GM12878 (cell line): ENCODE measurements around the gene ATXN8OS. TPM values are rescaled to one million over a fixed set of nuclear protein-coding genes. Genes with fewer than 3 reads are reported as not detected.
"Not testable (repeated sequence)": the region's sequence is repeated elsewhere in the genome, so short reads cannot be mapped to it uniquely, and the experiment has no call there.

Experiments used
- ATAC-seq: fragments of 200-7000 bp; cut with Tn5 transposase; 3 replicates; pipeline ENCODE4 v1.9.1; 2020; ENCODE audit warnings: mild to moderate bottlenecking, moderate library complexity
- BruUV-seq: library from RNA; stranded (reverse); fragments of 400-500 nt; replicated peaks from 2 replicates; lab custom pipeline; 2021; lab: Mats Ljungman, UMichigan
- CTCF ChIA-PET: fragments of 300-600 bp; sonication (Branson Sonifier 250); formaldehyde crosslinking; extraction: SDS; loops from one replicate; lab custom pipeline; 2021; ENCODE audit warnings: inconsistent platforms; lab: Yijun Ruan, JAX
- POLR2A ChIA-PET: fragments of 350-600 bp; formaldehyde crosslinking; extraction: SDS; loops from one replicate; lab custom pipeline; 2021; ENCODE audit warnings: inconsistent platforms; lab: Charles Lee
- RAD21 ChIA-PET: fragments of 300-600 bp; sonication (Branson Sonifier 250); formaldehyde crosslinking; loops from one replicate; lab custom pipeline; 2023; ENCODE audit warnings: antibody characterized with exemption; ENCODE audit not compliant: unreplicated experiment; lab: Charles Lee
- SMC1A ChIA-PET: fragments of 300-600 bp; sonication (Branson Sonifier 250); formaldehyde crosslinking; loops from one replicate; lab custom pipeline; 2023; ENCODE audit not compliant: unreplicated experiment, uncharacterized antibody; lab: Charles Lee
- DNase-seq: peaks from one replicate; pipeline ENCODE4 v3.0.0-alpha.2; 2011; ENCODE audit warnings: low read depth, low spot score
- FAIRE-seq: peaks from 3 replicates; lab custom pipeline; 2011; peaks lifted over from hg19 to GRCh38; lab: Jason Lieb, UNC
- H2AFZ ChIP-seq: 2 replicates; pipeline ENCODE4 v1.6.0; 2011; ENCODE audit warnings: low read depth, low read length, control low read depth; ENCODE audit not compliant: control insufficient read depth
- H3K27ac ChIP-seq: 2 replicates; pipeline ENCODE4 v1.5.1; 2011; ENCODE audit warnings: control low read depth; ENCODE audit not compliant: control insufficient read depth, insufficient read depth
- H3K27me3 ChIP-seq, 2 experiments: replicated peaks in 1 of 2; 2 replicates each; pipeline versions ENCODE4 v1.6.0 to v1.6.1; 2011; ENCODE audit warnings: low read length in 1 of 2; ENCODE audit not compliant: control insufficient read depth in 2 of 2, insufficient read depth in 2 of 2
- H3K36me3 ChIP-seq, 2 experiments: 2 replicates each; pipeline ENCODE4 v1.5.1; 2011; ENCODE audit warnings: low read length in 1 of 2; ENCODE audit not compliant: control insufficient read depth in 2 of 2, insufficient read depth in 2 of 2
- H3K4me1 ChIP-seq: 2 replicates; pipeline ENCODE4 v1.6.1; 2011; ENCODE audit warnings: mild to moderate bottlenecking, low read length, moderate library complexity, mixed read lengths; ENCODE audit not compliant: control insufficient read depth, insufficient read depth
- H3K4me2 ChIP-seq: 2 replicates; pipeline ENCODE4 v1.6.0; 2011; ENCODE audit warnings: control low read depth; ENCODE audit not compliant: control insufficient read depth, insufficient read depth
- H3K4me3 ChIP-seq: fragments of 200-600 bp; sonication (generic); 2 replicates; pipeline ENCODE4 v1.5.1; 2016
- H3K79me2 ChIP-seq: 2 replicates; pipeline ENCODE4 v1.6.0; 2011; ENCODE audit warnings: low read length; ENCODE audit not compliant: control insufficient read depth, insufficient read depth
- H3K9ac ChIP-seq: 2 replicates; pipeline ENCODE4 v1.8.0; 2011; ENCODE audit warnings: low read length, control low read depth, mixed read lengths; ENCODE audit not compliant: control insufficient read depth, insufficient read depth
- H3K9me3 ChIP-seq: replicated peaks from 3 replicates; pipeline ENCODE4 v1.5.1; 2011; ENCODE audit warnings: mild to moderate bottlenecking, low read length; ENCODE audit not compliant: control insufficient read depth, insufficient read depth
- H4K20me1 ChIP-seq: 2 replicates; pipeline ENCODE4 v1.6.0; 2011; ENCODE audit not compliant: control insufficient read depth, insufficient read depth
- ATF7 ChIP-seq: fragments of 450-650 bp; IDR thresholded peaks from 2 replicates; pipeline ENCODE4 v1.6.1; 2016; ENCODE audit warnings: low read depth, mild to moderate bottlenecking
- ZNF274 ChIP-seq: IDR thresholded peaks from one replicate; pipeline ENCODE4 v1.8.0; 2011; ENCODE audit not compliant: insufficient read length, insufficient read depth
- WGBS: methylation state at CpG from one replicate; pipeline ENCODE4 v1.1.6; 2016; ENCODE audit warnings: low lambda C conversion rate; ENCODE audit not compliant: insufficient replicate concordance, insufficient coverage; ENCODE audit errors: missing lambda C conversion rate; 5-methylcytosine and 5-hydroxymethylcytosine counted together
- in situ Hi-C: fragments of 300-500 bp; cut with MboI; formaldehyde crosslinking; loops from 9 replicates; pipeline ENCODE4 v1.14.3; 2018; ENCODE audit warnings: mixed read lengths
- intact Hi-C: fragments of 100-400 bp; cut with micrococcal nuclease; formaldehyde crosslinking; loops from one replicate; pipeline ENCODE4 v1.14.2; 2022; ENCODE audit not compliant: unreplicated experiment
- polyA plus RNA-seq, 11 experiments: library from polyadenylated mRNA; depleted of rRNA in 4 of 11; unstranded in 6 of 11; stranded (reverse) in 5 of 11; fragments of >200 nt; fragmentation: Nextera tagmentation in 4 of 11; fragmentation: Illumina TruSeq in 1 of 11; extraction: Ambion mirVana in 4 of 11; extraction: Trizol in 1 of 11; gene quantifications; 1 replicate in 1 of 11; 2 replicates in 10 of 11; pipeline versions ENCODE4 v1.2.1 to v1.2.3, GENCODE V29; 2011 to 2016; ENCODE audit warnings: inconsistent platforms in 2 of 11, missing spikeins in 2 of 11, low read depth in 1 of 11
- total RNA-seq, 4 experiments: library from RNA; depleted of rRNA in 3 of 4; stranded (reverse); fragments of >200 nt in 3 of 4; fragmentation: Illumina TruSeq in 1 of 4; extraction: Trizol in 1 of 4; gene quantifications; 2 replicates each; pipeline versions ENCODE4 v1.2.1 to v1.2.3, GENCODE V29; 2013 to 2021
- TF ChIP-seq, protein P1 (sequence below): fragments of 150-350 bp; IDR thresholded peaks from 2 replicates; pipeline ENCODE4 v1.6.1; 2016; ENCODE audit warnings: low read depth, low read length
- TF ChIP-seq, protein P2 (sequence below): fragments of 450-650 bp; IDR thresholded peaks from 2 replicates; pipeline ENCODE4 v1.6.1; 2017; ENCODE audit warnings: antibody characterized with exemption, mild to moderate bottlenecking, moderate library complexity

The ATXN8OS gene
- total and polyA plus RNA-seq, 10 of the 15 experiments (the other 5 are each of a cell fraction or from before 2014, with no cell fraction given), result not detected

DNA sequence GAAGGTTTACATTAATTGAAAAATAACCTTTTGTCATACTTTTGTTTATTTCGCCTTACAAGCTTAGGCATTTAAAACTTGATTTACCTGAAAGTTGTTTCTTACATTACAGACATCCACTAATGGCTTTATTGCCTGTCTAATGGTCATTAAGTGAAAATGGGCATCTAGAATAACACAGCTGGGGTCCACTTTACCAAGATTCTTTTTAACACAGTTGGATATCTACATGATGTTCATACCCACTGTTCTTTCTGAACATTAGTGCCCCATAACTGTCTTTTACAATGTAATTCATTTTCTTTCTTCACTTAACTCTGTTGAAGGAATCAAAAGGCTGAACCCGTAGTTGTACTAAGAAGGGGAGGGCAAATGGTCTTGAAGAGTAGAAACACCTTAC, 20.5 kb downstream of the ATXN8OS start:
- Histone ChIP-seq H3K79me2 (no peaks in the 10 kb centered on the region), H2AFZ (no peak overlapping the region), H3K4me2 (no peak overlapping the region), H3K27ac (no peak overlapping the region), H3K4me3 (no peak overlapping the region), H3K4me1 (no peaks in the 10 kb centered on the region), H3K36me3 (no peaks in the 10 kb centered on the region), H4K20me1 (no peaks in the 10 kb centered on the region), H3K9me3 (no peaks in the 10 kb centered on the region), H3K9ac (no peak overlapping the region), H3K27me3 (no peaks in the 10 kb centered on the region)
- no peak for FAIRE-seq
- TF ChIP-seq ZNF274 (no peak), ATF7 (no peak)
- TF ChIP-seq, protein P1, sequence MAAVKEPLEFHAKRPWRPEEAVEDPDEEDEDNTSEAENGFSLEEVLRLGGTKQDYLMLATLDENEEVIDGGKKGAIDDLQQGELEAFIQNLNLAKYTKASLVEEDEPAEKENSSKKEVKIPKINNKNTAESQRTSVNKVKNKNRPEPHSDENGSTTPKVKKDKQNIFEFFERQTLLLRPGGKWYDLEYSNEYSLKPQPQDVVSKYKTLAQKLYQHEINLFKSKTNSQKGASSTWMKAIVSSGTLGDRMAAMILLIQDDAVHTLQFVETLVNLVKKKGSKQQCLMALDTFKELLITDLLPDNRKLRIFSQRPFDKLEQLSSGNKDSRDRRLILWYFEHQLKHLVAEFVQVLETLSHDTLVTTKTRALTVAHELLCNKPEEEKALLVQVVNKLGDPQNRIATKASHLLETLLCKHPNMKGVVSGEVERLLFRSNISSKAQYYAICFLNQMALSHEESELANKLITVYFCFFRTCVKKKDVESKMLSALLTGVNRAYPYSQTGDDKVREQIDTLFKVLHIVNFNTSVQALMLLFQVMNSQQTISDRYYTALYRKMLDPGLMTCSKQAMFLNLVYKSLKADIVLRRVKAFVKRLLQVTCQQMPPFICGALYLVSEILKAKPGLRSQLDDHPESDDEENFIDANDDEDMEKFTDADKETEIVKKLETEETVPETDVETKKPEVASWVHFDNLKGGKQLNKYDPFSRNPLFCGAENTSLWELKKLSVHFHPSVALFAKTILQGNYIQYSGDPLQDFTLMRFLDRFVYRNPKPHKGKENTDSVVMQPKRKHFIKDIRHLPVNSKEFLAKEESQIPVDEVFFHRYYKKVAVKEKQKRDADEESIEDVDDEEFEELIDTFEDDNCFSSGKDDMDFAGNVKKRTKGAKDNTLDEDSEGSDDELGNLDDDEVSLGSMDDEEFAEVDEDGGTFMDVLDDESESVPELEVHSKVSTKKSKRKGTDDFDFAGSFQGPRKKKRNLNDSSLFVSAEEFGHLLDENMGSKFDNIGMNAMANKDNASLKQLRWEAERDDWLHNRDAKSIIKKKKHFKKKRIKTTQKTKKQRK, result no peak
- TF ChIP-seq, protein P2, sequence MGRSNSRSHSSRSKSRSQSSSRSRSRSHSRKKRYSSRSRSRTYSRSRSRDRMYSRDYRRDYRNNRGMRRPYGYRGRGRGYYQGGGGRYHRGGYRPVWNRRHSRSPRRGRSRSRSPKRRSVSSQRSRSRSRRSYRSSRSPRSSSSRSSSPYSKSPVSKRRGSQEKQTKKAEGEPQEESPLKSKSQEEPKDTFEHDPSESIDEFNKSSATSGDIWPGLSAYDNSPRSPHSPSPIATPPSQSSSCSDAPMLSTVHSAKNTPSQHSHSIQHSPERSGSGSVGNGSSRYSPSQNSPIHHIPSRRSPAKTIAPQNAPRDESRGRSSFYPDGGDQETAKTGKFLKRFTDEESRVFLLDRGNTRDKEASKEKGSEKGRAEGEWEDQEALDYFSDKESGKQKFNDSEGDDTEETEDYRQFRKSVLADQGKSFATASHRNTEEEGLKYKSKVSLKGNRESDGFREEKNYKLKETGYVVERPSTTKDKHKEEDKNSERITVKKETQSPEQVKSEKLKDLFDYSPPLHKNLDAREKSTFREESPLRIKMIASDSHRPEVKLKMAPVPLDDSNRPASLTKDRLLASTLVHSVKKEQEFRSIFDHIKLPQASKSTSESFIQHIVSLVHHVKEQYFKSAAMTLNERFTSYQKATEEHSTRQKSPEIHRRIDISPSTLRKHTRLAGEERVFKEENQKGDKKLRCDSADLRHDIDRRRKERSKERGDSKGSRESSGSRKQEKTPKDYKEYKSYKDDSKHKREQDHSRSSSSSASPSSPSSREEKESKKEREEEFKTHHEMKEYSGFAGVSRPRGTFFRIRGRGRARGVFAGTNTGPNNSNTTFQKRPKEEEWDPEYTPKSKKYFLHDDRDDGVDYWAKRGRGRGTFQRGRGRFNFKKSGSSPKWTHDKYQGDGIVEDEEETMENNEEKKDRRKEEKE, result no peak
- CTCF ChIA-PET, result no interaction called here
- ATAC-seq, result no peak
- 2% methylated on average over 2 of the region's 2 CpGs for WGBS
- RAD21 ChIA-PET, result no interaction called here
- in situ Hi-C loops (no loop called here), intact Hi-C loops (no loop called here)
- DNase-seq, result no peak
- POLR2A ChIA-PET, result no interaction called here
- BruUV-seq, result no TSS peak
- SMC1A ChIA-PET, result no interaction called here

DNA sequence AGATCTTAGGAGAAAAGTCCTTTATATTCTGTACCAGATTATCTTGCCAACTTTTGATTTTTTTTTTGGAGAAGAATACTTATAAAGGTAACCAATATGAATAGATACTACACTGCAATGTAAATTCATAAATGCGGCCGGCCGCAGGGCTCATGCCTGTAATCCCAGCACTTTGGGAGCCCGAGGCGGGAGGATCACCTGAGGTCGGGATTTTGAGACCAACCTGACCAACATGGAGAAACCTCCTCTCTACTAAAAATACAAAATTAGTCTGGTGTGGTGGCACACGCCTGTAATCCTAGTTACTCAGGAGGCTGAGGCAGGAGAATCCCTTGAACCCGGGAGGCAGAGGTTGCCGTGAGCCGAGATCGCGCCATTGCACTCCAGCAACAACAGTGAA, 35.0 kb downstream of the ATXN8OS start:
- H3K4me3 ChIP-seq, SMC1A ChIA-PET, in situ Hi-C loops, ATAC-seq, H3K4me2 ChIP-seq, H3K79me2 ChIP-seq, RAD21 ChIA-PET, H3K9me3 ChIP-seq, POLR2A ChIA-PET, CTCF ChIA-PET, DNase-seq, FAIRE-seq, H4K20me1 ChIP-seq, intact Hi-C loops, H3K36me3 ChIP-seq, H3K4me1 ChIP-seq, H3K9ac ChIP-seq, H3K27me3 ChIP-seq, H3K27ac ChIP-seq, H2AFZ ChIP-seq, BruUV-seq: not testable (repeated sequence)
- WGBS, result 65% methylated on average over 12 of the region's 12 CpGs
